ENCODE results near the gene TBX22. TPM values are rescaled to one million over a fixed set of nuclear protein-coding genes. Genes with fewer than 3 reads are reported as not detected.
"Not testable (repeated sequence)": the region's sequence is repeated elsewhere in the genome, so short reads cannot be mapped to it uniquely, and the experiment has no call there.

The TBX22 gene
- total RNA-seq, 1 experiment from 2014 or later, result not detected

DNA sequence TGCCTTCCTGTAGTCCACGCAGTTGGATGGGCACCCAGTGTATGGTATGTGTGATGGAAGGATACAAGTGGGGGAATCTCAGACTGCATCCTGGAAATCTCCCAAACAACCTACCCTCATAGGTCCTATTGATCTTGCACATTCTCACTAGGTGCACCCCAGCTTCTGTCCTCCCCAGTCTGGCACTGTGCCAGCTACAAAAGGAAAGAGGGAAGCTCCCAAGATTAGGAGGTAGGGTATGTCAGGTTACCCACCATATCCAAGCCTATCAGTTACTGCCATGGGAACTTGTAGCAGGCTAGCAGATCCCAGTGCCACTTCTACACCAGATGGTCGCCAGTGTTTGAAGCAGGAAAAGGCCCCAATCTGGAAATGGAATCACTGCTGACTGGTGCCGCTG is 11.6 kb downstream of the TBX22 start:
- no TSS peak for BruUV-seq (replicated peaks)

DNA sequence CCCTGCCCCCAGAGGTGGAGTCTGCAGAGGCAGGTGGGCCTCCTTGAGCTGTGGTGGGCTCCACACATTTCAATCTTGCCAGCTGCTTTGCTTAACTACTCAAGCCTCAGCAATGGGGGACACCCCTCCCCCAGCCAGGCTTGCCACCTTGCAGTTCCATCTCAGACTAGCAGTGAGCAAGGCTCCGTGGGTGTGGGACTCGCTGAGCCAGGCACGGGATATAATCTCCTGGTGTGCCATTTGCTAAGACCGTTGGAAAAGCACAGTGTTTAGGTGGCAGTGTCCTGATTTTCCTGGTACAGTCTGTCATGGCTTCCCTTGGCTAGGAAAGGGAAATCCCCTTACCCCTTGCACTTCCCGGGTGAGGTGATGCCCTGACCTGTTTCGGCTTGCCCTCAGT is 51.6 kb downstream of the TBX22 start:
- H3K4me1 Mint-ChIP-seq (ENCODE audit: insufficient read depth, unreplicated experiment); BruUV-seq (replicated peaks); H3K27ac Mint-ChIP-seq (ENCODE audit: low read depth, unreplicated experiment); H3K36me3 Mint-ChIP-seq (ENCODE audit: insufficient read depth, unreplicated experiment); H3K4me3 Mint-ChIP-seq (ENCODE audit: unreplicated experiment); DNase-seq (ENCODE audit: unreplicated experiment); CTCF ChIA-PET; intact Hi-C loops (cut with micrococcal nuclease); H3K27me3 Mint-ChIP-seq (ENCODE audit: insufficient read depth, unreplicated experiment); POLR2A ChIA-PET: not testable (repeated sequence)
- peaks cover 44% of the 10 kb centered on the region for H3K9me3 Mint-ChIP-seq (ENCODE audit: unreplicated experiment)

More for the DNA sequence above, 11.6 kb downstream of the TBX22 start:
- intact Hi-C loops (cut with micrococcal nuclease), result no loop called here
- no peaks in the 10 kb centered on the region for H3K36me3 Mint-ChIP-seq (ENCODE audit: insufficient read depth, unreplicated experiment)
- no peak overlapping the region for H3K27ac Mint-ChIP-seq (ENCODE audit: low read depth, unreplicated experiment)
- no peaks in the 10 kb centered on the region for H3K27me3 Mint-ChIP-seq (ENCODE audit: insufficient read depth, unreplicated experiment)
- CTCF ChIA-PET, result no interaction called here
- H3K4me1 Mint-ChIP-seq (ENCODE audit: insufficient read depth, unreplicated experiment), result no peaks in the 10 kb centered on the region
- no peak overlapping the region for H3K4me3 Mint-ChIP-seq (ENCODE audit: unreplicated experiment)
- POLR2A ChIA-PET, result no interaction called here
- DNase-seq (ENCODE audit: unreplicated experiment), result no peak
- TF ChIP-seq, protein P1, sequence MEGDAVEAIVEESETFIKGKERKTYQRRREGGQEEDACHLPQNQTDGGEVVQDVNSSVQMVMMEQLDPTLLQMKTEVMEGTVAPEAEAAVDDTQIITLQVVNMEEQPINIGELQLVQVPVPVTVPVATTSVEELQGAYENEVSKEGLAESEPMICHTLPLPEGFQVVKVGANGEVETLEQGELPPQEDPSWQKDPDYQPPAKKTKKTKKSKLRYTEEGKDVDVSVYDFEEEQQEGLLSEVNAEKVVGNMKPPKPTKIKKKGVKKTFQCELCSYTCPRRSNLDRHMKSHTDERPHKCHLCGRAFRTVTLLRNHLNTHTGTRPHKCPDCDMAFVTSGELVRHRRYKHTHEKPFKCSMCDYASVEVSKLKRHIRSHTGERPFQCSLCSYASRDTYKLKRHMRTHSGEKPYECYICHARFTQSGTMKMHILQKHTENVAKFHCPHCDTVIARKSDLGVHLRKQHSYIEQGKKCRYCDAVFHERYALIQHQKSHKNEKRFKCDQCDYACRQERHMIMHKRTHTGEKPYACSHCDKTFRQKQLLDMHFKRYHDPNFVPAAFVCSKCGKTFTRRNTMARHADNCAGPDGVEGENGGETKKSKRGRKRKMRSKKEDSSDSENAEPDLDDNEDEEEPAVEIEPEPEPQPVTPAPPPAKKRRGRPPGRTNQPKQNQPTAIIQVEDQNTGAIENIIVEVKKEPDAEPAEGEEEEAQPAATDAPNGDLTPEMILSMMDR (IDR thresholded peaks at IDR 0.05; ENCODE audit: unreplicated experiment), result no peak
- H3K9me3 Mint-ChIP-seq (ENCODE audit: unreplicated experiment), result peaks cover 16% of the 10 kb centered on the region

DNA sequence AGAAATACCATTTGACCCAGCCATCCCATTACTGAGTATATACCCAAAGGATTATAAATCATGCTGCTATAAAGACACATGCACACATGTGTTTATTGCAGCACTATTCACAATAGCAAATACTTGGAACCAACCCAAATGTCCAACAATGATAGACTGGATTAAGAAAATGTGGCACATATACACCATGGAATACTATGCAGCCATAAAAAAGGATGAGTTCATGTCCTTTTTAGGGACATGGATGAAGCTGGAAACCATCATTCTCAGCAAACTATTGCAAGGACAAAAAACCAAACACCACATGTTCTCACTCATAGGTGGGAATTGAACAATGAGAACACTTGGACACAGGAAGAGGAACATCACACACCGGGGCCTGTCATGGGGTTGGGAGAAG is 61.1 kb downstream of the TBX22 start:
- CTCF ChIA-PET; DNase-seq (ENCODE audit: unreplicated experiment); POLR2A ChIA-PET; BruUV-seq (replicated peaks); H3K4me1 Mint-ChIP-seq (ENCODE audit: insufficient read depth, unreplicated experiment); H3K36me3 Mint-ChIP-seq (ENCODE audit: insufficient read depth, unreplicated experiment); H3K27ac Mint-ChIP-seq (ENCODE audit: low read depth, unreplicated experiment); H3K27me3 Mint-ChIP-seq (ENCODE audit: insufficient read depth, unreplicated experiment); intact Hi-C loops (cut with micrococcal nuclease); H3K4me3 Mint-ChIP-seq (ENCODE audit: unreplicated experiment): not testable (repeated sequence)
- H3K9me3 Mint-ChIP-seq (ENCODE audit: unreplicated experiment), result peaks cover 28% of the 10 kb centered on the region

All from MCF 10A (cell line).